ENCODE measurements around the gene SHE.

SHE gene

DNA sequence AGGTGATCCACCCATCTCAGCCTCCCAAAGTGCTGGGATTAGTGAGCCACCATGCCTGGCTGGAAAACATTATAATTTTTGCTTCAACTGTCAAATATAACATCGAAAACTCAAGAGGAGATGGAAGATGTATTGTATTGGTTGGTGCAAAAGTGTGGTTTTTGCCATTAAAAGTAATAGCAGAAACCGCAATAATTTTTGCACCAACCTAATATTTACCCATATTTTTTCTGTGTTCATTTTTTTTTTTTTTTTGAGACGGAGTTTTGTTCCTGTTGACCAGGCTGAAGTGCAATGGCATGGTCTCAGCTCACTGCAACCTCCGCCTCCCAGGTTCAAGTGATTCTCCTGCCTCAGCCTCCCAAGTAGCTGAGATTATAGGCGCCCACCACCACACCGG is 27.1 kb upstream of the SHE start:
- TF ChIP-seq GATA3 (IDR thresholded peaks at IDR 0.05; ENCODE audit: low read depth, low read length): no peak
- no peak for TF ChIP-seq GATA2 (IDR thresholded peaks at IDR 0.05; ENCODE audit: low read depth, low read length)

DNA sequence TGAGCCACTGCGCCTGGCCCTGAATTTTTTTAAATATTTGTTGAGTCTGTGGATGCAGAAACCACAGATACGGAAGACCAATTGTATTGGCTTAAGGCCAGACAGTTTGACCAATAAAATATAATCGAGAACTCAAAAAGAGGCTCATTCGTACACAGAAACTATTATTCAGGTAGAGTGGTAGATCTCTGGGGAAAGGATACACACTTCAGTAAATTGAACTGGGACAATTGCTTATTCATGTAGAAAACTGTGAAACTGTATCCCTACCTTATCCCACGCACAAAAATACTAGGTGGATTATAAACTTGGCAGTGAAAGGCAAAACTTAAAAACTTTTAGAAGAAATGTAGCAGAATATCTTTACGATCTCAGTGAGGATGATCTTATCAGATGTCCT is 25.0 kb upstream of the SHE start:
- no peak for TF ChIP-seq GATA3 (IDR thresholded peaks at IDR 0.05; ENCODE audit: low read depth, low read length)
- TF ChIP-seq GATA2 (IDR thresholded peaks at IDR 0.05; ENCODE audit: low read depth, low read length): no peak

DNA sequence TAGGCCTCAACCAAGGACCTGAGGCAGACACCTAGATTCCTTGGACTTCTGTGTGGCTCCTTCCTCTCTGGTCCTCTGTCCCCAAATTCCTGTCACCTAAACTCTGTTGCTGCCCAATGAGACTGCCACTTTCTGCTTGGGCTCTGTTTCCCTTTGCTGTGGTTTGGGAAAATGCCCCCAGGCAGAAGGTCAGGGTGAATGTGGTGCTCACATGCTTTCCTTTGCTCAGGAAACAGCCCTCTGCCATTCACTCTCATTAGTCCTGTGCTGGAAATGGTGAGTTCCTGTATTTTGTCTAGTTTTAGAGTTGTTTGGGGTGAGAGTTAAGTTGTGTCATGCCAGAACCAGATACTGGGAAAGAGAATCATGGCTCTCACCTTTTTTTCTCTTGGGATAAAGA is 22.7 kb upstream of the SHE start:
- no peak for TF ChIP-seq GATA2 (IDR thresholded peaks at IDR 0.05; ENCODE audit: low read depth, low read length)
- no peak for TF ChIP-seq GATA3 (IDR thresholded peaks at IDR 0.05; ENCODE audit: low read depth, low read length)

DNA sequence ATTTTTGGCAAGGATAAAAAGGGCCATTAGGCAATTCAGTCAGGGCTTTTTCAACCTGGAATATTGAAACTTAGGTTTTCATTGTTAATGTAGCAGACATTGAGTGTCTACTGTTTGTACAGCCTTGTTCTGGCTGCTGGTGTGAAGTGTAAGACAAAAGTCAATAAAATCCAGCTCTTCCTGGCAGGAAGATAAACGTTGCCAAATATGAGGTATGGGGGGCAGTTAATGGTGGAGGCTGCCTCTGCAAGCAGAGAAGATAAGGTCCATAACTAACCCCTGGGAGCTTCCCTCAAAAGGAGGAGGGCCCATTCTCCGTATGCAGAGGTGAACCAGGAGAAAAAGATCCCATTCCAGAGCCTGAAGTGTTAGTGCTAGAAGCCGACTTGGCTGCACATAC is 19.5 kb upstream of the SHE start:
- TF ChIP-seq GATA2 (IDR thresholded peaks at IDR 0.05; ENCODE audit: low read depth, low read length): no peak
- no peak for TF ChIP-seq GATA3 (IDR thresholded peaks at IDR 0.05; ENCODE audit: low read depth, low read length)

DNA sequence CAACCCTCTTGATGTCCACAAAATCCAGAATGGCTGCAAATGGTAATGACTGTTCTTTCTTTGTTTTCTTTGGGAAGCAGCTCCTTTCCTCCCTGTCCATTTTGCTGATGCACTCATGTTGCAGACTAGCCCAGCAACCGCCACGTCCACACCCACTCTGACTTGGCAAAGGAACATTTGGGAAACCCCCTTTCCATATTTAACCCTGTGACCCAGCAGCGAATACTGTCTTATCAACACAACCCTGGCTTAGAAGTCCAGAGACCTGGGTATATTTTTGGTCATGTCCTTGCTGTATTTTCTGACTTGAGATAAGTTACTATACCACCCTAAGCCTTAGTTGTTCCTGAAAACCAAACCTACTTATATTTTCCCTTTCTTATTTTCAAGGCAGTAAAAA is 18.1 kb upstream of the SHE start:
- TF ChIP-seq GATA3 (IDR thresholded peaks at IDR 0.05; ENCODE audit: low read depth, low read length) (no peak), GATA2 (IDR thresholded peaks at IDR 0.05; ENCODE audit: low read depth, low read length) (no peak)

GRCh38 chr1:154519591-154519991 is 17.4 kb upstream of the SHE start:
- TF ChIP-seq GATA3 (IDR thresholded peaks at IDR 0.05; ENCODE audit: low read depth, low read length) (no peak), GATA2 (IDR thresholded peaks at IDR 0.05; ENCODE audit: low read depth, low read length) (no peak)

DNA sequence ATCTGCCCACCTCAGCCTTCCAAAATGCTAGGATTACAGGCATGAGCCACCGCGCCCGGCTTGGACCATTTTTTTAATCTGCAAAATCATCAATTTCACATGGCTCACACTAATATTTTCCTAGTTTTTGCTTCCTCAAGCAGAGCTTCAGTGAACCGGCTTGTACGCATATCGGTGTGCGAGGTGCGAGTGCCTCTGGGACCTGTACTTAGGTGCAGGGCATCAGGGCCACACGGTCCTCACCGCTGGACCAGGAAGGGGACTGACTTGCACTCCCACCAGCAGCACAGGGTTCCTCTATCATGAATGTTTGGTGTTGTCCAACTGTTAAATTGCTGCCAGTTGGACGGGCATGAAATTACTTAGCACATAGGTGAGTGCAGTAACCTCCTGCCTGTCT is 15.4 kb upstream of the SHE start:
- no peak for TF ChIP-seq GATA2 (IDR thresholded peaks at IDR 0.05; ENCODE audit: low read depth, low read length)
- no peak for TF ChIP-seq GATA3 (IDR thresholded peaks at IDR 0.05; ENCODE audit: low read depth, low read length)

DNA sequence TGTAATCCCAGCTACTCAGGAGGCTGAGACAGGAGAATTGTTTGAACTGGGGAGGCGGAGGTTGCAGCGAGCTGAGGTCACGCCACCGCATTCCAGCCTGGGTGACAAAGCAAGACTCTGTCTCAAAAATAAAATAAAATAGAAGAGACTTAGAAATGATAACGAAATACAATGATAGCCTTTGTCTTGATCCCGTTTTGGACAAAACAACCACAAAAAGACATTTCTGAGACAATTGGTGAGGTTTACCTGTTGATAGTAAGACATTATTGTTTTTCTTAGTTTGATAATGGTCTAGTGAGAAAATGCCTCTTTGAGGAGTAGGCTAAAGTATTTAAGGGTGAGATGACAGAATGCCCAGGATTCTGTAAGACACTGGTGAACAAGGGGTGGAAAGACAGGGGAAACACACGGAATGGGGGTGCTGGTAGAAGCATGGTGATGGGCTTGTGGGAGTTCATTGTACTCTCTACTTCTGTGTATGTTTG is 11.9 kb upstream of the SHE start:
- TF ChIP-seq GATA2 (IDR thresholded peaks at IDR 0.05; ENCODE audit: low read depth, low read length) (no peak), GATA3 (IDR thresholded peaks at IDR 0.05; ENCODE audit: low read depth, low read length) (no peak)

- TF ChIP-seq GATA3 (IDR thresholded peaks at IDR 0.05; ENCODE audit: low read depth, low read length) (no peak), GATA2 (IDR thresholded peaks at IDR 0.05; ENCODE audit: low read depth, low read length) (no peak)
These were observed 10.5 kb upstream of the SHE start for GRCh38 chr1:154512760-154513159.

GRCh38 chr1:154503898-154504297 is 1.7 kb upstream of the SHE start:
- TF ChIP-seq GATA3 (IDR thresholded peaks at IDR 0.05; ENCODE audit: low read depth, low read length) (no peak), GATA2 (IDR thresholded peaks at IDR 0.05; ENCODE audit: low read depth, low read length) (no peak)

GRCh38 chr1:154502744-154503115 is 518 bp upstream of the SHE start:
- TF ChIP-seq GATA3 (IDR thresholded peaks at IDR 0.05; ENCODE audit: low read depth, low read length): no peak
- TF ChIP-seq GATA2 (IDR thresholded peaks at IDR 0.05; ENCODE audit: low read depth, low read length): no peak

- TF ChIP-seq GATA2 (IDR thresholded peaks at IDR 0.05; ENCODE audit: low read depth, low read length): no peak
- TF ChIP-seq GATA3 (IDR thresholded peaks at IDR 0.05; ENCODE audit: low read depth, low read length): no peak
These were observed 668 bp downstream of the SHE start for GRCh38 chr1:154501423-154502065.

GRCh38 chr1:154500533-154500932 is 1.7 kb downstream of the SHE start:
- TF ChIP-seq GATA2 (IDR thresholded peaks at IDR 0.05; ENCODE audit: low read depth, low read length) (no peak), GATA3 (IDR thresholded peaks at IDR 0.05; ENCODE audit: low read depth, low read length) (no peak)

DNA sequence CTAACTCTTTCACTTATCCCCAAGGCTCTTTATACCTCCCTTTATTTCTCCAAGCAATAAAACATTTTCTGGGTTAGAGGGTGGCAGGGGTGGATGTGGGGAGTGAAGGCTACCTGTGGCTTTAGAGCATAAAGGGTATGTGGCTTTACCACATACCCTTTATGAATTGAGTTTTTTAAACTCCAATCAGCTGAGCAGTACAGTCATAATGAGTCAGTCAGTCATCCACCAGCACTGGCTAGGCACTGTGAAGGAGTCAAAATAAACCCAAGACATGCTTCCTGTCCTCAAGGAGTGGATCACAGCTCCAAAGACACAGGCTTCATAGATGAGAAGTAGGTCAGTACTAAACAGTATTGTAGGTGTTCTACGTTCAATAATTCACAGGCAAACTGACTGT is 2.8 kb downstream of the SHE start:
- TF ChIP-seq GATA2 (IDR thresholded peaks at IDR 0.05; ENCODE audit: low read depth, low read length) (no peak), GATA3 (IDR thresholded peaks at IDR 0.05; ENCODE audit: low read depth, low read length) (no peak)

DNA sequence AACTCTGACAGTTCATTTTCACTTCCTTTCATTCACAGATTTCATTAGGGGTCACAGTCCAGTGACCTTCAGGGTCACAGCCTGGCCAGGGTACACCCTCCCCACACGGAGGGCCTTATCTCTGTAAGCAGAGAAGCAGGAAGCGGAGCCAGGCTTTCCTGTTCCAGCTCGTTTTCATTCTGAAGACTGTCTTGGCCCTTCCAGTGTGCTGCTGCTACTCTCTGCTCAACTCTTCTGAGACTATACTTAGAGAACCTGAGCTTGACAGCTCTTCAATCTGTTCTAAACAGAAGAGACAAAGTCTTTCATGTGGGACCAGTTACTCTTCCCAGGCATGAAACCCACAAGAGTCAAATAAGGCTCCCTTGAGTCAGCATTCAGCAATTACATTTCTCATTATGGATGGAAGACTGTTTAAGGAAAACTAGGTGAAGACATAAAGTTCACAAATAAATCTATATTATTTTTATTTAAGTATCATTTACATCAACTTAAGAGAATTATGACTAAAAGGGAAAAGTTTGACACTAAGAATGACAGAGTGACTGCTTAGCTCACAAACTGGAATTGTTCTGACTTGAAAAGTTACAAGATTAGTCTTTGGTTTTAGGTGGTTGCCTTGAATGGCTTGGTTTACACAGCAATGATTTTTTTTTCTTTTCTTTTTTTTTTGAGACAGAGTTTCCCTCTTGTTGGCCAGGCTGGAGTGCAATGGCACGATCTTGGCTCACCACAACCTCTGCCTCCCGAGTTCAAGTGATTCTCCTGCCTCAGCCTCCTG is 5.0 kb downstream of the SHE start:
- TF ChIP-seq GATA2 (IDR thresholded peaks at IDR 0.05; ENCODE audit: low read depth, low read length) (no peak), GATA3 (IDR thresholded peaks at IDR 0.05; ENCODE audit: low read depth, low read length) (no peak)
